IPS DF 4.7 (cell line): Measurements from ENCODE around the gene ZNF236.
"Not testable (repeated sequence)": the region's sequence is repeated elsewhere in the genome, so short reads cannot be mapped to it uniquely, and the experiment has no call there.

Experiments
- DNase-seq: peaks from one replicate; pipeline ENCODE4 v3.0.0-alpha.2; 2013; ENCODE audit warnings: low spot score; ENCODE audit errors: extremely low read depth

ZNF236 gene

GRCh38 chr18:76822506-76823160 lies at the start of gene ZNF236:
Gene ZNF236 (plus strand): TSS chr18:76822557. CDS start chr18:76822608, 51 bp downstream.
- DNase-seq = no peak

DNA sequence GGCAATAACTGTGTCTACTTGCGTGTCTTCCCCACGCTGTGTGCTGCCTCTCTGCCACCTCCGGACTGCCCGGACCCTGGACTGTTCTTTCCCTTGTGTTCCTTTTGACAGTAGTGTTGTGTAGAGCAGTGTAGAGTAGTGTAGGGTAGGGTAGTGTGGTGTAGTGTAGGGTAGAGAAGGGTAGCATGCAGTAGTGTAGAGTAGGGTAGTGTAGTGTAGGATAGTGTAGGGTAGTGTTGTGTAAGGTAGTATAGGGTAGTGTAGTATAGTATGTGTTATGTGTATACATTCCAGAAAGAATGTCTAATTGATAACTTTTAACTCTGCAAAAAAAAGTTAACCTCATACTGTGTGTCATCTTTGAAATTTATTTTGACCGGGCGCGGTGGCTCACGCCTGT lies 49.7 kb upstream of the ZNF236 start:
- DNase-seq = no peak

DNA sequence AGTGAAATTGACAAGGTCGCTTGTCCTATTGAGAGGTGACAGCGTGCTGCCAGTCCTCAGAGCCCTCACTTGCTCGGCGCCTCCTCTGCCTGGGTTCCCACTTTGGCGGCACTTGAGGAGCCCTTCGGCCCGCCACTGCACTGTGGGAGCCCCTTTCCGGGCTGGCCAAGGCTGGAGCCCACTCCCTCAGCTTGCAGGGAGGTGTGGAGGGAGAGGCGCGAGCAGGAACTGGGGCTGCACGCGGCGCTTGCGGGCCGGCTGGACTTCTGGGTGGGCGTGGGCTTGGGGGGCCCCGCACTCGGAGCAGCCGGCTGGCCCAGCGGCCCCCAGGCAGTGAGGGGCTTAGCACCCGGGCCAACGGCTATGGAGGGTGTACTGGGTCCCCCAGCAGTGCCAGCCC lies 45.3 kb upstream of the ZNF236 start:
- not testable (repeated sequence) for DNase-seq

DNA sequence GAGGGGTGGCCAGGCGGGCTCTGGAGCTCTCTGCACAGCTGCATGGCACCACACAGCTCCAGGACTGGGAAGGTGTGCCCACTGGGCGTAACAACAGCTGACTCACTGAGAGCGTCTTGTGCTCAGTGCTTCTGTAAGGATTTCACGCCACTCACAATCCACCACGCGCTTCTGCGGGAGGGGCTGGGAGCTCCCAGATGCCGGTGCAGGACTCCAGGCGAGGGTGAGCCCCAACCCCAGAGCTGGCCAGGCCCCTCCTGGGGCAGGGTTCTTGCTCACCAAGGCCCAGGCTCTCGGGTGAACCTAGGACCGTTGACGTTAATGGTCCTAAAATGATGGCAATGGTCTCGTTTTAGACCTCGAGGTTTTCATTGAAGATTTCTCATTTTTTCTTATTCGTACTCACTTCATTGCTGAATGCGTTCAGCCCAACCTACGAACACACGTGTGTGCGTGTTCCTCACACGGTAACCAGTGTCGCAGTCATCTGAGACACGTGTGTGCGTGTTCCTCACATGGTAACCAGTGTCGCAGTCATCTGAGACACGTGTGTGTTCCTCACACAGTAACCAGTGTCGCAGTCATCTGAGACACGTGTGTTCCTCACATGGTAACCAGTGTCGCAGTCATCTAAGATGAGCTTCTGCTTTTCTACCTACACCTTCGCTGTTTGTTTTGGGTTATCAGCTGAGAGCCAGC lies 38.4 kb upstream of the ZNF236 start:
- no peak for DNase-seq

- no peak for DNase-seq
Measured at GRCh38 chr18:76785872-76786271, 36.5 kb upstream of the ZNF236 start.

GRCh38 chr18:76788571-76789317 lies 33.6 kb upstream of the ZNF236 start:
- no peak for DNase-seq

DNA sequence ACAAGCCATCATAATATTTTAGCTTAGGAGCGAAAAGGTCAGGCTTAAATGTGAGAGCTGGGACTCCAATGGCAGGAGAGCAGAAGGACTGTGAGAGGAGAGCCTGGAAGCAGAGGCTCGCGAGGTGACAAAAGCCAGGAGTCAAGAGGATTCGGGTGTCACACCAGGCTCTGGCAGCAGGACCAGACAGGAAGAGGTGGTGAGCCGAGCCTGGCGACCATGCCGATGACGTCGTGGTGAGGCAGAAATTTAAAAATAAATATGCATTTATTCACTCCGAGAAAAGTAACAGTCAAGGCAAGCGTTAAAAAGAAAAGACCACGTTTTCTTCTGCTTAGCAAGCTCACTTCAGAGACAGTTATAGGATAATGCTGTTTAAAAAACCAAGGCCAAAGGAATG lies 31.3 kb upstream of the ZNF236 start:
- no peak for DNase-seq

DNA sequence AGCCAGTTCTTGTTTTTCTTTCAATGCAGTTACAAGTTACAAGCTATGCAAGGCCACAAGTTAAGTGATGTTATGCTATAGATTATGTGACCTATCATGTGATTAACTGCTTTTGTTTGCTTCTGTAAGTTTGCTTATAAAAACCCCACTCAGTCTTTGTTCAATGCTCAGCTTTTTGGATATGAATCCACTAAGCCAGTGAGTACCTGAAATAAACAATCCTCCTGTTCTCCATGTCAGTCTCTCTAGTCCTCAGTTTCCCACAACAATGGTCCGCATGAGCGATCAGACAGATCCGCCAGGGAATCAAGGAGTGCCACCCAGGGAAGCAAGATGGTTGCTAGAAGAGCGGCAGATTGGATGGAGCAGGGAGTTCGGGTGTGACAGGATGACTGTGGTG lies 30.7 kb upstream of the ZNF236 start:
- no peak for DNase-seq

DNA sequence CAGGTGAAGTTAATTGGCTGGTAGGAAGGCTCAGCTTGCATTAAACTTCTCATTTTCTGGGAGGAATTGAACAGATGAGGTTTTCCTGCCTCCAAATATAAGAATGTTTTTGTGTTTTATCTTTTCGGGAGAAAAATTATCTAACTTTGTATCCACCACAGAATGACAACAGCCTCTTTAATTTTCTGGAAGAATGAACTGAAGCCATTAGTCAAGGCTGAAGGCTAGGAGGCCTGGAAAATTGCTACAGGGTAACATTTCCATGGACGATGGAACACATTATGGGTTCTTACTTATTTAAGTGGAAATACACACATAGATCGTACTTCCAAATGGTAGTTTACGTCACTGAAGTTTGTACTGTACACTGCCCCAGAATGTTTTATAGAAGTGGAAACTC lies 28.0 kb upstream of the ZNF236 start:
- no peak for DNase-seq

- DNase-seq = no peak
Measured at GRCh38 chr18:76801567-76802505, 20.5 kb upstream of the ZNF236 start.

DNA sequence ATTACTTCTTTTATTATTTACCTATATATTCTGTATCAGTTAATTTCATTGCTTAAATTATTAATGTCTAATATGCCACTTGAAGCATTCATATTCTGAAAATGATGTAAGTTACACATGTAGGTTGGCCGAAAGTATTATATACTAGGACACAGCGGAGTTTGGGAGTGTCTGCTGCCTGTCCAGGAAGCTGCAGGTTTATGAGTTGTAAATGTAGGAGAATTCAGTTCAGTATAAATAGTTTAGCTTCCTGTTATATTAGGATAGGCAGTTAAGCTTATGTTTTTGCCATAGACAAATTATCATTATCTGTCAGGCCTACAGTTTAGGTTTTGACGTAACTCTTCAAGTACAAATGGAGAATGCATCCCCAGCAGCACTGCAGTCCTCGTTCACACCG lies 18.9 kb upstream of the ZNF236 start:
- DNase-seq = no peak

DNA sequence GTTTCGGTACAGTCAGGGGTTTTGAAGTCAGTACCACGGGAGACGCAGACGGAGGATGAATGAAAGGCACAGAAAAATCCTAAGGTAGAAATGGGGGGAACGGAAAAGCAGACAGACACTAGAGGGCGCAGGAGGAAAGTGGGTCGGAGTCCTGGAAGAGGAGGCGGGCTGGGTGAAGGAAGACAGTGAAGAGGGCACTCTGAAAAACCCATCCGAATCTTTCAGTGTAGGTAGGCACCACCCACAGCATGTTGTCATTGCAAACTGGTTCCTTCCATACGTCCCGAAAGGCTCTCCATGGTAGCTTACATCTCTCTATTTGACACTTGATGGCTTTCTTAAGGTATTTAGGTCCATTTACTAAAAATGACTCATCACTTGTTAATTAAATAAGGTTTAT lies 18.5 kb upstream of the ZNF236 start:
- no peak for DNase-seq

GRCh38 chr18:76805221-76805620 lies 17.1 kb upstream of the ZNF236 start:
- no peak for DNase-seq

- no peak for DNase-seq
Measured at GRCh38 chr18:76806301-76806700, 16.1 kb upstream of the ZNF236 start.

DNA sequence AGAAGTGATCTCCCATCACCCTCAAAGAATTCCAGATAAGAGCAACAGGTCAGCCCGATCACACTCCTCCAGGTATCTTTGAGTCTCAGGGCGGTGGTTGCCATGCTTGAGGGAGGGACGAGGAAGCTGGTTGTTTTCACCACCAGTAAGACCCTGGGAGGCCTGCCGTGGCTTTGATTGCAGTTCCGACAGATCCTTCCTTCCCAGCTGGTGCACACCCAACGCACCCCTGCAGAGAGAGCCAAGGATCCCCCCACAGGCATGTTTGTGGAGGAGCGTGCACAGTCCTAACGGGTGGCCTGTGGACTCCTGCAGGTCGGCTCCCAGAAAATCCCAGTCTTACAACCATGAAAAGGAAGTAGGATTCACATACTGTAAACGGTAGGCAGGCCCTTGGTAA lies 13.8 kb upstream of the ZNF236 start:
- DNase-seq = no peak

DNA sequence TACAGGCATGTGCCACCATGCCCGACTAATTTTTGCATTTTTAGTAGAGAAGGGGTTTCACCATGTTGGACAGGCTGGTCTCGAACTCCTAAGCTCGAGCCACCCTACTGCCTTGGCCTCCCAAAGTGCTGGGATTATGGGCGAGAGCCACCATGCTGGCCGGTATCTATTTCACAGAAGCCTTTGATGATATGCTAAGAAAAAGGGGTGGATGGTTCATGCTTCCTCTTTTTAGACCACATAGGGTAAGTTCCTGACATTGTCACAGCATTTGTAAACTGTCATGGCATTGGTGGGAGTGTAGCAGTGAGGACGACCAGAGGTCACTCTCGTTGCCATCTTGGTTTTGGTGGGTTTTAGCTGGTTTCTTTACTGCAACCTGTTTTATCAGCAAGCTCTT lies 10.8 kb upstream of the ZNF236 start:
- not testable (repeated sequence) for DNase-seq

DNA sequence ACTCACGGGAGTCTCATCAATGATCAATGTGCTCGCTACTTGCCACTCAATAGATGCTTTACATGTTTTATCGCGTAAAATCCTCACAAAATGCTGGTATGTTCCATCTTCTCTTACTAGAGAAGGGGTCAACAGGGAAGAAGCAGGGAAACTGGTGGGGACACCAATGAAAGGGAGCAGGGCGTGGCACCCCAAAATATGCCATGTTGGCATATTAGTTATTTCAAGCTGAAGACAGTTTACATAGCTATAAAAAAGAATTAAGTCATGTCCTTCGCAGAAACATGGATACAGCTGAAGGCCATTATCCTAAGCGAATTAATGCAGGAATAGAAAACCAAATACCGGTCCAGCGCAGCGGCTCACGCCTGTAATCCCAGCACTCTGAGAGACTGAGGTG lies 8.1 kb upstream of the ZNF236 start:
- no peak for DNase-seq

DNA sequence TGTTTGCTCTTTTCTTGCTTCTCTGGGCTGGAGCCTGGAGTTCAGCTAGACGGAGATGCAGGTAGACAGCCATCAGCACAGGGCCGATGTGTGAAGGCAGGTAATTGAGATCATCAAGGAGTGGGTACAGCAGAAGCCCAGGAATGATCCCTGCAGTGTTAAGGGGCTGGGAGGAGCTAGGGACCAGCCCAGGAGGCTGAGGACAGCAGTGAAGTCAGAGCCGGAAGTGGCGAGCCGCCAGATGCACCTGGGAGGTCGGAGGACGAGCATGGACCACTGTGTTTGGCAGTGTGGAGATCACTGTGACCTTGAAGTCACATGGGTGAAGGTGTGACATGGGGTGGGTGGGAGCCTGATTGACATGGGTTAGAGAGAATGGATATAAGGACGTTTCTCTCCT lies 6.2 kb upstream of the ZNF236 start:
- no peak for DNase-seq

GRCh38 chr18:76817888-76818611 lies 4.3 kb upstream of the ZNF236 start:
- DNase-seq = no peak

GRCh38 chr18:76819411-76820136 lies 2.8 kb upstream of the ZNF236 start:
- DNase-seq = no peak
